Measurements from ENCODE around the gene CRIP3.
"Not testable (repeated sequence)": the region's sequence is repeated elsewhere in the genome, so short reads cannot be mapped to it uniquely, and the experiment has no call there.

Gene CRIP3

GRCh38 chr6:43308101-43308989 lies at the start of gene CRIP3:
CRIP3 (minus strand) TSS chr6:43308826; CDS start chr6:43308792, 34 bp downstream.
- H3K27ac ChIP-seq = peak within 1 kb of the TSS; percentile 55
- H3K4me1 ChIP-seq (ENCODE audit: control insufficient read depth in 1 of 2, insufficient read depth in 1 of 2, low read depth in 1 of 2, low read length in 1 of 2) = peaks cover 59 to 60% of the 10 kb centered on the region in 2 experiments
- H3K27me3 ChIP-seq = no peaks in the 10 kb centered on the region
- peak; percentile 12 for TF ChIP-seq CTCF (IDR thresholded peaks at IDR 0.05)
- H3K4me3 ChIP-seq (ENCODE audit: low read depth in 1 of 2, low read length in 1 of 2) = peak within 1 kb of the TSS; percentile 42 to 52
- H3K36me3 ChIP-seq = no peaks in the 10 kb centered on the region
- no peaks in the 10 kb centered on the region for H3K9me3 ChIP-seq

- H3K4me3 ChIP-seq (ENCODE audit: low read depth in 1 of 2, low read length in 1 of 2) = no peak overlapping the region
- H3K27ac ChIP-seq = no peak overlapping the region
- TF ChIP-seq CTCF (IDR thresholded peaks at IDR 0.05) = no peak
- H3K4me1 ChIP-seq (ENCODE audit: control insufficient read depth in 1 of 2, insufficient read depth in 1 of 2, low read depth in 1 of 2, low read length in 1 of 2) = no peaks in the 10 kb centered on the region
- no peaks in the 10 kb centered on the region for H3K9me3 ChIP-seq
- peaks cover 84% of the 10 kb centered on the region for H3K36me3 ChIP-seq
- no peaks in the 10 kb centered on the region for H3K27me3 ChIP-seq
Observed at GRCh38 chr6:43355862-43356590, 47.4 kb upstream of the CRIP3 start.

- H3K36me3 ChIP-seq = peaks cover 72% of the 10 kb centered on the region
- not testable (repeated sequence) for H3K4me1 ChIP-seq (ENCODE audit: control insufficient read depth in 1 of 2, insufficient read depth in 1 of 2, low read depth in 1 of 2, low read length in 1 of 2); H3K4me3 ChIP-seq (ENCODE audit: low read depth in 1 of 2, low read length in 1 of 2); H3K27me3 ChIP-seq; H3K9me3 ChIP-seq; H3K27ac ChIP-seq
Observed at GRCh38 chr6:43351951-43352350, 43.3 kb upstream of the CRIP3 start.

GRCh38 chr6:43347444-43347843 lies 38.8 kb upstream of the CRIP3 start:
- TF ChIP-seq CTCF (IDR thresholded peaks at IDR 0.05) = no peak
- peaks cover 59% of the 10 kb centered on the region for H3K36me3 ChIP-seq
- H3K27me3 ChIP-seq = no peaks in the 10 kb centered on the region

GRCh38 chr6:43347021-43347420 lies 38.4 kb upstream of the CRIP3 start:
- H3K27ac ChIP-seq = no peak overlapping the region
- H3K27me3 ChIP-seq = no peaks in the 10 kb centered on the region
- H3K36me3 ChIP-seq = peaks cover 60% of the 10 kb centered on the region
- no peak for TF ChIP-seq CTCF (IDR thresholded peaks at IDR 0.05)
- H3K4me1 ChIP-seq (ENCODE audit: control insufficient read depth in 1 of 2, insufficient read depth in 1 of 2, low read depth in 1 of 2, low read length in 1 of 2) = no peaks in the 10 kb centered on the region
- no peak overlapping the region for H3K4me3 ChIP-seq (ENCODE audit: low read depth in 1 of 2, low read length in 1 of 2)
- H3K9me3 ChIP-seq = no peaks in the 10 kb centered on the region

More at GRCh38 chr6:43347444-43347843, 38.8 kb upstream of the CRIP3 start:
- Histone ChIP-seq H3K4me3 (ENCODE audit: low read depth in 1 of 2, low read length in 1 of 2) (no peak overlapping the region), H3K27ac (no peak overlapping the region), H3K9me3 (no peaks in the 10 kb centered on the region), H3K4me1 (ENCODE audit: control insufficient read depth in 1 of 2, insufficient read depth in 1 of 2, low read depth in 1 of 2, low read length in 1 of 2) (no peaks in the 10 kb centered on the region)

GRCh38 chr6:43346243-43346642 lies 37.6 kb upstream of the CRIP3 start:
- not testable (repeated sequence) for H3K27ac ChIP-seq; H3K4me1 ChIP-seq (ENCODE audit: control insufficient read depth in 1 of 2, insufficient read depth in 1 of 2, low read depth in 1 of 2, low read length in 1 of 2); H3K4me3 ChIP-seq (ENCODE audit: low read depth in 1 of 2, low read length in 1 of 2); H3K27me3 ChIP-seq; H3K9me3 ChIP-seq
- peaks cover 62% of the 10 kb centered on the region for H3K36me3 ChIP-seq
